ENCODE measurements around the gene CFAP52.

DNA sequence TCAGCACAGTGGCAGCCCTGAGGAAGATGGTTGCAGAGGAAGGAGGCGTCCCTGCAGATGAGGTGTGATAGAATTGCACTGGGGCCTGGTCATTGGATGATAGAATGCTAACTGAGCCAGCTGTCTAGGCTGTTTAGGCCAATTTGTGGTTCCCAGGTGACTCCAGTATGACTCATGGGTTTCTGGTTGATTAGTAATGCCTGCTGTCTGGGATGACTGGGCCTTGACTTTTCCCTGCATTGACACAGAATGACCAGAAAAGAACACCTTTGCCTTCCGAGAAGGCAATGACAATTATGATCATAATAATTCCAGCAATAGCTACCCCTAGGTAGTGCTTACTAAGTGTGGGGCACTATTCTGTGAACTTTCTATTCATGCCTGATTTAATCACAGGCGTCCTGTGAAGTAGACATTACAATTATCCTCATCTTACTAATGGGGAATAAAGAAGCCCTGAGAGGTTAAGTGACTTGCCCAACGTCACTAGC lies 100.4 kb downstream of the CFAP52 start:
- TF ChIP-seq, protein P1, sequence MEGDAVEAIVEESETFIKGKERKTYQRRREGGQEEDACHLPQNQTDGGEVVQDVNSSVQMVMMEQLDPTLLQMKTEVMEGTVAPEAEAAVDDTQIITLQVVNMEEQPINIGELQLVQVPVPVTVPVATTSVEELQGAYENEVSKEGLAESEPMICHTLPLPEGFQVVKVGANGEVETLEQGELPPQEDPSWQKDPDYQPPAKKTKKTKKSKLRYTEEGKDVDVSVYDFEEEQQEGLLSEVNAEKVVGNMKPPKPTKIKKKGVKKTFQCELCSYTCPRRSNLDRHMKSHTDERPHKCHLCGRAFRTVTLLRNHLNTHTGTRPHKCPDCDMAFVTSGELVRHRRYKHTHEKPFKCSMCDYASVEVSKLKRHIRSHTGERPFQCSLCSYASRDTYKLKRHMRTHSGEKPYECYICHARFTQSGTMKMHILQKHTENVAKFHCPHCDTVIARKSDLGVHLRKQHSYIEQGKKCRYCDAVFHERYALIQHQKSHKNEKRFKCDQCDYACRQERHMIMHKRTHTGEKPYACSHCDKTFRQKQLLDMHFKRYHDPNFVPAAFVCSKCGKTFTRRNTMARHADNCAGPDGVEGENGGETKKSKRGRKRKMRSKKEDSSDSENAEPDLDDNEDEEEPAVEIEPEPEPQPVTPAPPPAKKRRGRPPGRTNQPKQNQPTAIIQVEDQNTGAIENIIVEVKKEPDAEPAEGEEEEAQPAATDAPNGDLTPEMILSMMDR (conservative IDR thresholded peaks at IDR 0.05; ENCODE audit: low read depth, low read length): no peak
- TF ChIP-seq EZH2 (IDR thresholded peaks at IDR 0.05; ENCODE audit: low read length, unreplicated experiment): no peak
